ENCODE results near the gene BBS9.

Gene BBS9

GRCh38 chr7:33127085-33127484 is 2.3 kb upstream of the BBS9 start:
- DNase-seq (ENCODE audit: low spot score), result no peak

GRCh38 chr7:33128631-33128989 is 754 bp upstream of the BBS9 start:
- no peak for DNase-seq (ENCODE audit: low spot score)

DNA sequence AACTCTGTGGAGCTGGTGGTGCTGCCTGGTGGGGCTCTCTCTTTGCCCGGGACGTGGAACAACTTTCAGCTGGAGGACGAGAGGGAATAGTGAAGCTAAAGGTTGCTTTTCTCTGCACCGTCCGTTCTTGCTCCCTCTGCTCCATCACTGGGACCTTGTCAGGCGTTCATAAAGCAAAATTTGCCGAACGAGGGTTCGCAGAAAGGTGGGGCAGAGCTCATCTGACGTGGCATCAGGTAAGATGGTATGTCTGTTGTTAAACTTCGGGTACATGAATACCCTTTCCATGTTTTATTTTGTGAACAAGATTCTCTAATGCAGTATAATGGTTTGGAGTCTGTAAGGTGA is 416 bp downstream of the BBS9 start:
- DNase-seq (ENCODE audit: low spot score), result no peak

DNA sequence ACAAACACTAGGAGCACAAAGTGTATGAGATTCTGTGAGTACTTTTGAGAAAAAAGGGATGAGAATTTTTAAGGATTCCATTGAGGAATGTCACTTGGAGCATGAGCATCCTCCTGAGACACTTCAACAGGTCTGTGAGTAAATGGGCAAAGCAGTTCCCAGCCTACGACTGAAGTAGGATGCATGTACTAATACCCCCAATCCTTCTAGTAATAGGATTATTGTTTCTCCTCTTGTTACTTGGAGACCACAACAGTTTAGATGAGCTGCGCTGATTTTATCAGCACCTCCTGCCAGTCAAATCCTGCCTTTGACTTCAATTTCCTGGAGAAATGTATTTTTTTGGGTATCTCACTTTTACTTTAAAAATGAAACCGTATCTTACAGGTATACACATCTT is 820 bp downstream of the BBS9 start:
- no peak for DNase-seq (ENCODE audit: low spot score)

- DNase-seq (ENCODE audit: low spot score), result no peak
Observed at GRCh38 chr7:33137103-33137502, 7.7 kb downstream of the BBS9 start.

DNA sequence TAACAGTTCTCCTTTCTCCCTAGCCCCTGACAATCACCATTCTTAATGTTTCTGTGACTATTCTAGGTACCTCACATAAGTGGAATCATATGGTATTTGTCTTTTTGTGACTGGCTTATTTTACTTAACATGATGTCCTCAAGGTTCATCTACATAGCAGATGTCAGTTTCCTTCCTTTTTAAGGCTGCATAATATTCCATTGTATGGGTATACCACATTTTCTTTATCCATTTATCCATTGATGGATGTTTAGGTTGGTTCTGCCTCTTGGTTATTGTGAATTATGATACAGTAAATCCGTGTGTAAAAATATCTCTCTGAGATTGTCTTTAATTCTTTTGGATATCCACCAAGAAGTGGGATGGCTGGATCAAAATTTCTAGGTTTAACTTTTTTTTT is 13.2 kb downstream of the BBS9 start:
- DNase-seq (ENCODE audit: low spot score), result no peak

DNA sequence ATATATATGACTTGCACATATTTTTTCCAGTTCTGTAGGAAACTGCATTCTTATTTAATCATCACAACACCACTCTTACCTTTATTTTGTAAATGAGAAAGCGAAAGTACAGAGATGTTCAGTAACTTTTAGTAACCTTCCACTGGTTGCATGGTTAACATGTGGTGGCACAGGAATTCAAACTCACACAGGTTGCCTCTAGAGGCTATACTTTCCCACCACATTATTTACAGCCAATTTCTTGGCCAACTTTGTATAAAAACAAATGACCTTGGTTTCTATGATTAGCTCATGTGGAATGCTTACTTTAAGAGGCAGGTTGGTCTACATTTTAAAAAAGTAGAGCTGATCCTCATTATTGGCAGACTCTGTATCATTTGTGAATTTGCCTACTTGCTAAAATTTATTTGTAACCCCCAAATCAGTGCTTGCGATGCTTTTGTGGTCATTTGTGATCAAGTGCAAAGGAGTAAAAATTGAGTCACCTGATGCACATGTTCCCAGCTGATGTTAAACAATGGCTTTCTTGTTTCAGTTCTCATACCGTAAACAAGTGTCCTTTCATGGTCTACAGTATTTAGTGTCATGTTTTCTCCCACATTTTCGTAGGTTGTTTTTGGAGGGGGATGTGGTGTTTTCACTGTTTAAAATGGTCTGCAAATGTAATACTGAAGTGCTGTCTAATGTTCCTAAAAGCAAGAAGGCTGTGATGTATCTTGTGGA is 14.8 kb downstream of the BBS9 start:
- DNase-seq (ENCODE audit: low spot score), result no peak

DNA sequence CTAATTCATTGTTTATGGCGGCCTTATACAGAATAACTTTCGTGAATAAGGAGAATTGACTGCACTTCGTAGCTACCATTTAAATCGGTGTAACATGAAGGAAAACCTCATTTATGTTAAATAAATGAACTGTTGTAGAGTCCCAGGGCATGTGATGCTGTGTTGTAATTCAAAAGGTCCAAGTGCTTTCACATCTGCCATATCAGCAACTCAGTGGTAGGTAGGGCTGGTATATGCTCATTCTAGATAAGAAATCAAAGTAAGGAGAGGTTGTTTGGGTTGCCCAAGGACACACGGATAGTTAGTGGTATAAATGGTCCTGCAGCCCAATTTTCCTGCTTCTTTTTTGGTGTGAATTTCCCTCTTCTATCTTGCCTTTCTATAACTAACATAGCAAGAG is 15.8 kb downstream of the BBS9 start:
- DNase-seq (ENCODE audit: low spot score), result no peak

DNA sequence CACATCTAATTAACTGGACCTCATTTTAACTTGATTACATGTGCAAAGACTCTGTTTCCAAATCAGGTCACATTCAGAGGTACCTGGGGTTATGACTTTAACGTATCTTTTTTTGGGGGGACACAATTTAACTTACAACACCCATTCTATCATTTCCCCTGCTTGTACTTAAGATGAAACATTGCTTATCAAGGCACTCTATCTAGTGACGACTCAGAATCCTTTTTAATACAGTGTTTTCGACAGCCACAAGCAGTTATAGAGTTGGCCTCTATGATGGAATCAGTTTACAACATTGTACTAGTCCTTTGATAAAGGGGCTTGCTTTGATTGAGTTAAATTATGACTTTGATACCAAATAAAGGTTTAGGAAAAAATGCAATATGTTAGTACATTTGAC is 22.7 kb downstream of the BBS9 start:
- no peak for DNase-seq (ENCODE audit: low spot score)

GRCh38 chr7:33155811-33156210 is 26.4 kb downstream of the BBS9 start:
- no peak for DNase-seq (ENCODE audit: low spot score)

DNA sequence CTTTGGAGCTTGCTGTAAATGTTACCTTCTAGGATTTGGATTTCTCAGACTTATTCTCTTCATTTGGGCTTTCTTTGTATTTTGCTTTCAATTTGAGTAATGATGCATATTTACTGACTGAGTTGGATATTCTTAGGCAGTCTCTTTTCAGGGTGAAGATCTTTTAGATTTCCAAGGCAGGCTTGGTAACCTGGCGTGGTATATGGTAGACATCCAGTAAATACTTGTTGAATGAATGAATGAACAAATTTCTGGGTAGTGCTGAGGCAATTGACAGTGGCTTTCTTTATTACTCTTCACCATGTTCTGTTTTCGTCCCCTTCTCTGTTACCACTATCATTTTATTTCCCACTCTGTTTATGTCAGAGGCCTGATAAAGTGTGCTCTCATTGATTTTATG is 27.1 kb downstream of the BBS9 start:
- DNase-seq (ENCODE audit: low spot score), result no peak

- DNase-seq (ENCODE audit: low spot score), result no peak
Observed at GRCh38 chr7:33157311-33157710, 27.9 kb downstream of the BBS9 start.

- DNase-seq (ENCODE audit: low spot score), result no peak
Observed at GRCh38 chr7:33157781-33158180, 28.4 kb downstream of the BBS9 start.

GRCh38 chr7:33177876-33178275 is 48.5 kb downstream of the BBS9 start:
- DNase-seq (ENCODE audit: low spot score), result no peak

- no peak for DNase-seq (ENCODE audit: low spot score)
Observed at GRCh38 chr7:33179519-33179918, 50.2 kb downstream of the BBS9 start.

GRCh38 chr7:33183504-33183903 is 54.1 kb downstream of the BBS9 start:
- DNase-seq (ENCODE audit: low spot score), result no peak

GRCh38 chr7:33184828-33185227 is 55.5 kb downstream of the BBS9 start:
- DNase-seq (ENCODE audit: low spot score), result no peak

GRCh38 chr7:33185786-33186185 is 56.4 kb downstream of the BBS9 start:
- no peak for DNase-seq (ENCODE audit: low spot score)

DNA sequence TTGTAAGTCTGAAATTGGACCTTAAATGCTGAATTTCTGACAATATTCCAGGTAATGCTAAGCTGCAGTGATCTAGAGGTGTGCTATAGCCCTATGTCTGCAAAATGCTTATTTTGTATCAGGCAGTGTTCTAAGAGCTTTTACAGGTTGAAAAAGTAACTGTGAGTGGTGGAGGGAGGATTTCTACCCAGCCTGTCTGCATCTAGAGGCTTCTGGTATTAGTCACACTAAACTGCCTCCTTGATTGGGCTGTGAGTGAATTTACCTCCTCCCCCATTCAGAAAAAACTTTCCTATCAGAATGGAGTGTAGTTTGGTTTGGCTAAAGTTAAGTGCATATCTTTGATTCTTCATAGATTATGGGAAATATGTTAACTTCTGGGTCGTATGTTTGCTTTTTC is 56.8 kb downstream of the BBS9 start:
- DNase-seq (ENCODE audit: low spot score), result no peak

DNA sequence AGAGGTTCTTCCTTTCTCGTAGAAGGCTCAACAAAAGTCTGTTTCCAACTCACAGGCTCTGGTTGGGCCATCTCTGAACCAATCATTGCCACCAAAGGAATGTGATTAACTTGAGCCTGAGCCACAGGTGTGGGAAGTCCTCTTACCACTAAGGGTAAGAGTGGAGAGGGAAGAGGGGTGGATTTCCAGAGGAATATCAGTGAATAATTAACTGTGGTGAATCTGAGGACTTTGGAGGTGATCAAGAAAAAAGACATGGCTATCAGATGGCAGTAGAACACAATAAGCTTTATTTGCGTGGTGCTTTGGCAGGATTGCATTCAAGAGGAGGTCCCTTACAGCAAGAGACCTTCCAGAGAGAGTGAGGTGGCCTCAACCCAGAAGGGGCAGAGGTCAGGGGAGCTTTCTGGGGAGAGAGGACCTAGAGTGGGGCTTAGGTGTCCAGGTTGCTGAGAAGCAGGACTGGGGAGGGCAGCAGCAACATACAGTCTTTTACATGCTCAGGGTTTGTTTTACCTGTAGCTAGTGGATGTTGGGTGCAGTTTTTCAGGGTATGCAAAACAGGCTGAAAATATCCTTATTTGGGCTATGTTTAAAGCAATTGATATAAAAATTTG is 61.4 kb downstream of the BBS9 start:
- no peak for DNase-seq (ENCODE audit: low spot score)

- DNase-seq (ENCODE audit: low spot score), result no peak
Observed at GRCh38 chr7:33191340-33191739, 62.0 kb downstream of the BBS9 start.

DNA sequence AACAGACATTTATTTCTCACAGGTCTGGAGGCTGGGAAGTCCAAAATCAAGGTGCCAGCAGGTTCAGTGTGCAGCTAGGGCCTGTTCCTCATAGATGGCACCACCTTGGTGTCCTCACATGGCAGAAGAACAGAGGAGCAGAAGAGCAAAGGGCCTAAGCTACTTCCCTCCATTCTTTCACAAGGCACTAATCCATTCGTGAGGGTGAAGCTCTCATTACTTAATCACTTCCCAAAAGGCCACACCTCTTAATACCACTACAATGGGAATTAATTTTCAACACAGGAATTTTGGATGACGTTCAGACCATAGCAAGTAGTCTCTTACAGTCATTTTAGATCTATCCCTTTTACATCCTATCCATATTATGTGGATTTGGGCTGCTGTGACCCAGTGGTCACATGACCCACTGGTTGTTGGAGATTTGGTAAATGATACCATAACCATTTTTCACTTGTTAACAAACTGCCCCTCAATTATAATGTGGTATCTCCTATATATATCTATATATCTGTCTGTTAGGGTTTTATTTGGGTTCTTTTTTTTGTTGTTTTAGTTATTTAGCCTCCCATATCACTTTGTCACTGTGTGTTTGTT is 63.4 kb downstream of the BBS9 start:
- no peak for DNase-seq (ENCODE audit: low spot score)

DNA sequence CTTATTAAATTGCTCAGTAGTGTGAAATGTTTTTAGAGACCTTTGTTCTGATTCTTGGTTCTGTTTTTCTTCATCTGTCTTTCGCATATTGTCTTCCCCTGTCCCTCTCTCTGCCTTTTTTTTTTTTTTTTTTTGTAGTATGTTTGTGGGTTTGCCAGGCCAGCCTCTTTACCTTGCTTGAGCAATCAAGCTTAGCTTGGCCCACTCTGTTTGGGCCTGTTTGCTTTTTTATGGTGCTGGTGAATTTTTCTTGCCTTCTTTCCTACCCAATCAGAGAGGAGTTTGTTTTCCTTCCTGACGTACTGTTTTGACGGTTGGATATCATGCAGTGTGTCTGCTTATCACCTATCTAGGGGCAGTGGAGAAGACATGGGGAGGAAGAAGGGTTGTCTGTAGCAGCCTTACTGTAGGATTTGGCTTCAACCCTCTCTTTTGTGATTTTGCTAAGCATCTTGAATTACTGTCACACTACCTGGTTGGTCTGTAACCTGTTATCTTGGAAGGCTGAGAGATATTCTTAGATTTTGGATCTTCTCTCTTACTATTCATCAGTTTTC is 64.0 kb downstream of the BBS9 start:
- DNase-seq (ENCODE audit: low spot score), result no peak

GRCh38 chr7:33195264-33195663 is 65.9 kb downstream of the BBS9 start:
- DNase-seq (ENCODE audit: low spot score), result no peak

Measured in left forelimb (tissue), 1 donor.